Loucy (cell line): ENCODE results near the gene SIGLEC6.

Experiments used
- H2AFZ ChIP-seq: fragments of 200-600 bp; sonication (generic); 2 replicates; pipeline ENCODE4 v1.6.0; 2016; ENCODE audit warnings: antibody characterized with exemption, mild to moderate bottlenecking, low read length, moderate library complexity
- H3F3A ChIP-seq: fragments of 200-600 bp; 2 replicates; pipeline ENCODE4 v1.6.0; 2016; ENCODE audit warnings: antibody characterized with exemption, low read depth, mild to moderate bottlenecking
- H3K27me3 ChIP-seq: fragments of 200-600 bp; sonication (generic); 2 replicates; pipeline ENCODE4 v1.6.1; 2014; ENCODE audit warnings: low read length, mild to moderate bottlenecking; ENCODE audit not compliant: insufficient read depth, poor library complexity, severe bottlenecking
- H3K36me3 ChIP-seq: fragments of 200-600 bp; sonication (generic); 2 replicates; pipeline ENCODE4 v1.6.1; 2016; ENCODE audit warnings: low read length; ENCODE audit not compliant: insufficient read depth
- H3K4me1 ChIP-seq: fragments of 200-600 bp; sonication (generic); 2 replicates; pipeline ENCODE4 v1.5.1; 2014; ENCODE audit warnings: low read length, mild to moderate bottlenecking; ENCODE audit not compliant: insufficient read depth, poor library complexity, severe bottlenecking
- H3K4me2 ChIP-seq: fragments of 200-600 bp; sonication (generic); 2 replicates; pipeline ENCODE4 v1.6.0; 2014; ENCODE audit warnings: antibody characterized with exemption, low read length, low read depth, mild to moderate bottlenecking; ENCODE audit not compliant: poor library complexity, severe bottlenecking
- H3K4me3 ChIP-seq: fragments of 200-600 bp; sonication (generic); 2 replicates; pipeline ENCODE4 v1.5.1; 2014; ENCODE audit warnings: low read length, mild to moderate bottlenecking, mixed read lengths; ENCODE audit not compliant: poor library complexity, severe bottlenecking
- H3K79me2 ChIP-seq: fragments of 200-600 bp; sonication (generic); 2 replicates; pipeline ENCODE4 v1.6.1; 2014; ENCODE audit warnings: low read length; ENCODE audit not compliant: insufficient read depth
- H3K9ac ChIP-seq: fragments of 200-600 bp; sonication (generic); 2 replicates; pipeline ENCODE4 v1.6.0; 2014; ENCODE audit warnings: mild to moderate bottlenecking, low read depth, low read length, moderate library complexity; ENCODE audit not compliant: poor library complexity, severe bottlenecking
- H3K9me2 ChIP-seq: fragments of 200-600 bp; sonication (generic); replicated peaks from 2 replicates; pipeline ENCODE4 v1.6.1; 2016; ENCODE audit warnings: low read depth, low read length, mixed read lengths
- H3K9me3 ChIP-seq: fragments of 200-600 bp; sonication (generic); 2 replicates; pipeline ENCODE4 v1.6.1; 2014; ENCODE audit warnings: mild to moderate bottlenecking, antibody characterized with exemption, low read length, low read depth; ENCODE audit not compliant: insufficient read depth
- H4K20me1 ChIP-seq: fragments of 200-600 bp; sonication (generic); 2 replicates; pipeline ENCODE4 v1.6.0; 2014; ENCODE audit warnings: antibody characterized with exemption, low read length, mild to moderate bottlenecking; ENCODE audit not compliant: insufficient read depth, poor library complexity, severe bottlenecking
- EZH2phosphoT487 ChIP-seq: fragments of 200-600 bp; IDR thresholded peaks from 2 replicates; pipeline ENCODE4 v1.6.1; 2018; ENCODE audit warnings: antibody characterized with exemption, mild to moderate bottlenecking, moderate library complexity, borderline replicate concordance
- TF ChIP-seq, protein P1 (sequence below): fragments of 200-600 bp; sonication (generic); conservative IDR thresholded peaks from 2 replicates; pipeline ENCODE4 v1.5.1; 2014; ENCODE audit warnings: mild to moderate bottlenecking, antibody characterized with exemption, low read length

SIGLEC6 gene

GRCh38 chr19:51531349-51532315 lies at the start of gene SIGLEC6:
SIGLEC6 (minus strand) TSS chr19:51531670; CDS start chr19:51531648, 22 bp downstream.
- H2AFZ ChIP-seq: peak within 1 kb of the TSS; percentile 43; the same call in 1 of the 2 replicates
- peak within 1 kb of the TSS; percentile 65 for H3K4me2 ChIP-seq
- no peaks in the 10 kb centered on the region for H3K79me2 ChIP-seq
- H3F3A ChIP-seq: no peaks in the 10 kb centered on the region
- H3K9me2 ChIP-seq: no peaks in the 10 kb centered on the region
- H3K9ac ChIP-seq: peak within 1 kb of the TSS; percentile 30
- TF ChIP-seq EZH2phosphoT487: no peak
- H3K27me3 ChIP-seq: no peaks in the 10 kb centered on the region
- no peaks in the 10 kb centered on the region for H3K9me3 ChIP-seq
- H3K36me3 ChIP-seq: no peaks in the 10 kb centered on the region
- peaks cover 13% of the 10 kb centered on the region for H3K4me1 ChIP-seq
- H3K4me3 ChIP-seq: peak within 1 kb of the TSS; percentile 51
- H4K20me1 ChIP-seq: no peaks in the 10 kb centered on the region

DNA sequence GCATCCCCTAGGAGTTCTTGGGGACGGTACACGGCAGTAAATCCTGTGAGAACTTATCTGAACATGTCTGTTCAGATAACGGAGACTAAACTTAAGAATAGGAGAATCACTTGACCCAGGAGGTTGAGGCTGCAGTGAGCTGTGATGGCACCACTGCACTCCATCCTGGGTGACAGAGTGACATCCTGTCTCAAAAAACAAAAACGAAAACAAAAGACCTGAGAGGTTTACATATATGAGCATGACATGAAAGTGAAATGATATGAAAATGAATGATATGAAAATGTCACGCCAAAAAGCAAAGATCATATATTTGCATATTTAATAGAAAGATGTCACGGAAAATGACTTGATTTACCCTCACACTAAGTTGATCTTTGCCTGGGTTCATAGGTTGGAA lies 45.4 kb upstream of the SIGLEC6 start:
- H3K79me2 ChIP-seq: peaks cover 26% of the 10 kb centered on the region
- H3K9ac ChIP-seq: no peak overlapping the region
- peaks cover 22% of the 10 kb centered on the region for H3K4me1 ChIP-seq
- no peak overlapping the region for H3K4me2 ChIP-seq
- H3K36me3 ChIP-seq: peaks cover 5% of the 10 kb centered on the region; the same call in 1 of the 2 replicates
- TF ChIP-seq EZH2phosphoT487: no peak
- TF ChIP-seq, protein P1, sequence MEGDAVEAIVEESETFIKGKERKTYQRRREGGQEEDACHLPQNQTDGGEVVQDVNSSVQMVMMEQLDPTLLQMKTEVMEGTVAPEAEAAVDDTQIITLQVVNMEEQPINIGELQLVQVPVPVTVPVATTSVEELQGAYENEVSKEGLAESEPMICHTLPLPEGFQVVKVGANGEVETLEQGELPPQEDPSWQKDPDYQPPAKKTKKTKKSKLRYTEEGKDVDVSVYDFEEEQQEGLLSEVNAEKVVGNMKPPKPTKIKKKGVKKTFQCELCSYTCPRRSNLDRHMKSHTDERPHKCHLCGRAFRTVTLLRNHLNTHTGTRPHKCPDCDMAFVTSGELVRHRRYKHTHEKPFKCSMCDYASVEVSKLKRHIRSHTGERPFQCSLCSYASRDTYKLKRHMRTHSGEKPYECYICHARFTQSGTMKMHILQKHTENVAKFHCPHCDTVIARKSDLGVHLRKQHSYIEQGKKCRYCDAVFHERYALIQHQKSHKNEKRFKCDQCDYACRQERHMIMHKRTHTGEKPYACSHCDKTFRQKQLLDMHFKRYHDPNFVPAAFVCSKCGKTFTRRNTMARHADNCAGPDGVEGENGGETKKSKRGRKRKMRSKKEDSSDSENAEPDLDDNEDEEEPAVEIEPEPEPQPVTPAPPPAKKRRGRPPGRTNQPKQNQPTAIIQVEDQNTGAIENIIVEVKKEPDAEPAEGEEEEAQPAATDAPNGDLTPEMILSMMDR: no peak
- no peak overlapping the region for H2AFZ ChIP-seq
- H3K4me3 ChIP-seq: no peak overlapping the region
- no peaks in the 10 kb centered on the region for H3K27me3 ChIP-seq
- no peaks in the 10 kb centered on the region for H3K9me2 ChIP-seq
- no peaks in the 10 kb centered on the region for H3F3A ChIP-seq
- H3K9me3 ChIP-seq: no peaks in the 10 kb centered on the region
- no peaks in the 10 kb centered on the region for H4K20me1 ChIP-seq

- H3K79me2 ChIP-seq: peaks cover 33% of the 10 kb centered on the region
- H3K4me2 ChIP-seq: peak overlapping the region; percentile 96
- peak overlapping the region; percentile 75 for H3K9ac ChIP-seq
Observed at GRCh38 chr19:51573331-51573730, 41.9 kb upstream of the SIGLEC6 start.

More at GRCh38 chr19:51573331-51573730, 41.9 kb upstream of the SIGLEC6 start:
- H2AFZ ChIP-seq: no peak overlapping the region
- H3K9me2 ChIP-seq: no peaks in the 10 kb centered on the region
- H3K9me3 ChIP-seq: no peaks in the 10 kb centered on the region
- peaks cover 31% of the 10 kb centered on the region for H3K4me1 ChIP-seq
- no peak for TF ChIP-seq EZH2phosphoT487
- TF ChIP-seq, protein P1: no peak
- H3K27me3 ChIP-seq: no peaks in the 10 kb centered on the region
- H4K20me1 ChIP-seq: no peaks in the 10 kb centered on the region
- H3F3A ChIP-seq: no peaks in the 10 kb centered on the region
- no peaks in the 10 kb centered on the region for H3K36me3 ChIP-seq
- H3K4me3 ChIP-seq: peak overlapping the region; percentile 86
